Stimulated activated CD4-positive, alpha-beta T cell treated with anti-CD3 and anti-CD28 coated beads, Interleukin-15, amount 100 ng/mL, for 48 hours (primary cell): ENCODE data around the gene PIAS4.

ENCODE experiments used
- DNase-seq, 2 donors: peaks; one replicate each; pipeline ENCODE4 v3.0.0-alpha.2; 2020; ENCODE audit warnings: low read depth in 2 of 2

PIAS4 gene

DNA sequence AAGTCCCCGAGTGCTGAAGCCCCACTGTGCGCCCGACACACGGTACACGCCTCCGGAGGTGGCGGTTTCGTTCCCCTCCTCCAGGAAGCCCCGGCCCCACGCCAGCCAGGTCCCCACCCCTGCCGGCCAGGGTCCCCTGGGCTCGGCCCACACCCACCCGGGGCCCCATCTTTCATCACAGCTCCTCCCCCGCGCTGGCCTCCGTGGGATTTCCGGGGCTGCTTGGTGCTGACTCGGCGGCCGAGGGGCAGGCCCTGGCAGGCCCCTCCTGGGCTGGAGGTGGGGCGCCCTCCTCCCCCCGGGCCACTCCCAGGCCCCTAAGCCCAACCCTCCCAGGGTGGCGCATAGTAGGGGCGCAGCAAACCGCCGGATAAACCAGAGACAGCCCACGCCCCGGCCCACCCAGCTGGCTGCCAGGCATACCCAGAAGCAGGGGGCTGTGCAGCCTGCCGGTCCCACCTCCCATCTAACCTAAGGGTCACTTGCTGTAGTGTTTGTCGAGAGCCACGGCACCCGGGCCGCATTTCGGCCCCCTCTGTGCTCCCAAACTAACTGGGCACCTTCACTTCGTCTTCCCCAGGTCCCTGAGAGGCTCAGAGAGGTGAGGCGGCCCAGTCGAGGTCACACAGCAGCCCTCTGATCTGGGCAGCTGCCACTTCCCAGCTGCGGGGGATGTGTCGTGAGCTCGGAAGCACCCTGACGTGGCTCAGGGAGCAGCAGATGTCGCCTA lies 52.5 kb downstream of the PIAS4 start:
- no peak for DNase-seq

DNA sequence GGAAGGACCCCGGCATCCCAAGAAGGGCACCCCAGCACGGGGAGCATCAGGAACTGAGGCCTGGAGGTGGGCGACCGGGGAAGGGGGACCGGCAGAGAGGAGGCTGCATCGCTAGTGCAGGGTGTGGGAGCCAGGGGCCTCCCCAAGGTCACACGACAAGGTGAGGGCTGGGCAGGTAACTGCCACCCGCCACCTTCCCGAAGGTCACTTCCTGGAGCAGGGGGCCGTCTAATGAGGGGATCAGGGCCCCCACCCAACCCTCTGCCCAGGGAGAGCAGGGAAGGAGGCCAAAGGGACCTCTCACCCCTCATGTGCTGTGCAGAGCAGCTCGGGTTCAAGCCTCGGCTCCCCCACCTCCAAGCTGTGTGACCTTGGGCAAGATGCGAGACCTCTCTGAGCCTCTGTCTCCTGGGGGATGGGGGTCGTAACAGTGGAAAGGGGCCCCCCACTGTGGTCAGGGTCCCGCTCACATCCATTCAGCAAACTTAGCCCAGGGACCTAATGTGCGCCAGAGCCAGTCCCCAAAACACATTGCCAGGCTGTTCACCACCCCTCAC lies 53.2 kb downstream of the PIAS4 start:
- no peak for DNase-seq

DNA sequence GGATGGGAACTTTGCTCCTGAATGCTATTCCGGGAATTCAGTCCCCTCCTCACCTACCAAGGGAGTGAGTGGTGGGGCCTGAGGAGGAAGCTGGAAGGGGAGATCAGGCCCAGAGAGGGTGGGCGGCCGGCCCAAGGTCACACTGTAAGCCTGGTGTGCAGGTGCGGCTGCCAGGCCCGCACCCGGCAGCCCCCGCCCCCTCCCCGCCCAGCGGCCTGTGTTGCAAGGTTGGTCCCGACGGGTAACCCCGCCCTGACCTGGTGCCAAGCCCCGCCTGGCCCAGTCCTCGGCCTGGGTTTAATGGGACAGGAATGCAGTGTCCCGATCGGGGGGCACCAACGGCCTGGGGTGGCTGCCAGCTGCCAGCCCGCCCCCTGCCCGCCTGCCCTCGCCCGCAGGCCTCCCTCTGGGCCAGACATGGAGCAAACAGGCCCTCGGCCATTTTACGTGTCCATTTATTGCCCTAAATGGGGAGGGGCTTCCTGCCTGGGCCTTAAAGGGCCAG lies 53.7 kb downstream of the PIAS4 start:
- no peak for DNase-seq

DNA sequence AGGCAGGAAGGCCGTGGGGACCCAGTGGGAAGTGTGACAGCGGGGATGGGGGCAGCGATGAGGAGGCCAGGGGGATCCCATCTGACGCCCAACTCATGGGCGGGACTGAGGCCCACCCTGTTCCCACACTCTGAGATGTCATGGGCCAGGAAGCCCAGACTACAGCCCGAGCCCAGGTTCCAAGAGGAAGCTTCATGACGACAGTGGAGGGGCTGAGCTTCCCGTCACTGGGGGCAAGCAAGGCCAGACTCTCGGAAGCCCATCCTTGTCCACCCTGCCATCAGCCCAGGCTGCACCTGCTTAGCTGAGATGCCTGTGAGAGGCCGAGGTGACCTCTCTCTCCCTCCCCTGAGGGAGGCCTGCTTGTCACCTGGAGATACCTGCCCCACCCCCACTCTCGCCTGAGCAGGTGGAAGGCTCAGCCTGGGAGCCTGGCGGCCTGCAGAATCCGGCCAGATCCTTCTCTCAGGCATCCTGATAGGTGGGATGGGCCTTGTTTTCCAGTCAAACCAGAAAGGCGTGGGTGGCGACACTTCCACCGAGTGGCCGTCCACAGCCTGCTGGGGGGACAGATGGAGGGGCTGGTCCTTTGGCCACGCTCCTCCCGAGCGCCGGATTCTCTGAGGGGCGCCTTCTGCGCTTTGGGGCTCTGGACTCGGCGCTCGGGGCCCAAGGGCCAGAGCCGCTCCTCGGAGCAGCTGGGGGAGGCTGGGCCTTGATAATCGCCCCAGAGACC lies 54.3 kb downstream of the PIAS4 start:
- no peak for DNase-seq

DNA sequence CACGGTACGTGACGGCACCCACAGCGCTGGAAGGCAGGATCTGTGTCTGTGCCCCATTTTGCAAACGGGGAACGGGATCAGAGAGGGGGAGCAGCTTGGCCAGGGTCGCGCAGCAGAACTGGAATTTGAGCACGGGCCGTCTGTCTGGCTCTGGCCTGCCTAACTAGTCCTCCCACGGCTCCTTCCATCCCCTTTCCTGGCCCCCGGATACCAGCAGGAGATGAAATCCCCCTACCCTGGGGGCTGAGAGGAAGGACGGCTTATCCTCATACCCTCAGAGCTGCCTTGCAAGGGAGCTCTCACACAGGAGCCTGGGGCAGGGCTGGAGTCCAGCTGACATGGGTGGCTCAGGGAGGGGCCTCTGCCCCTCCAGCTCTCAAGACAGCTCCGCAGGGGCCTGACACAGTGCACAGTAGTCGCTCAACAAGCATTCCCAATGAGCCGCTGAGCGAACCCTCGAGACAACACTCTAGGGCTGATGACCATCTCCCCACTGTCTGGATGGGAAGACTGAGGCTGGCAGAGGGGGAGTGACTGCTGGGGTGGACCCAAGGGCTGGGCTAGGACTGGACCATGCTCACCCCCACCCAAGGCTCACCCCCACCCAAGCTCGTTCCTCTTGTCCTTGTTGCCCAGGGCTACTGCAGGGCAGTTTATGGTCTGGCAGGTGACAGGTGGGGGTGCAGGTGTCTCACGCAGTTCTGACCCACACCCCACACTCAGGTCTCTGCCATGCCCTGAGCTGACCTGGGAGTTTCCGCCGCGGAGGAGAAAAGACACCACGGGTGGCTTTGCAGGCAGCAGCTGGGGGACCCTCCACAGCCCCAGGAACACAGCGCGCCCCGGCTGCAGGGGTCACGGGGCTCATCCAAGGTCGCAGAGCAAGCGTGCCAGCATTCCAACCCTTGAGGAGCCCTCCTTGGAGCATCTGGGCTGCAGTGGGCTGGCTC lies 55.2 kb downstream of the PIAS4 start:
- DNase-seq = no peak

DNA sequence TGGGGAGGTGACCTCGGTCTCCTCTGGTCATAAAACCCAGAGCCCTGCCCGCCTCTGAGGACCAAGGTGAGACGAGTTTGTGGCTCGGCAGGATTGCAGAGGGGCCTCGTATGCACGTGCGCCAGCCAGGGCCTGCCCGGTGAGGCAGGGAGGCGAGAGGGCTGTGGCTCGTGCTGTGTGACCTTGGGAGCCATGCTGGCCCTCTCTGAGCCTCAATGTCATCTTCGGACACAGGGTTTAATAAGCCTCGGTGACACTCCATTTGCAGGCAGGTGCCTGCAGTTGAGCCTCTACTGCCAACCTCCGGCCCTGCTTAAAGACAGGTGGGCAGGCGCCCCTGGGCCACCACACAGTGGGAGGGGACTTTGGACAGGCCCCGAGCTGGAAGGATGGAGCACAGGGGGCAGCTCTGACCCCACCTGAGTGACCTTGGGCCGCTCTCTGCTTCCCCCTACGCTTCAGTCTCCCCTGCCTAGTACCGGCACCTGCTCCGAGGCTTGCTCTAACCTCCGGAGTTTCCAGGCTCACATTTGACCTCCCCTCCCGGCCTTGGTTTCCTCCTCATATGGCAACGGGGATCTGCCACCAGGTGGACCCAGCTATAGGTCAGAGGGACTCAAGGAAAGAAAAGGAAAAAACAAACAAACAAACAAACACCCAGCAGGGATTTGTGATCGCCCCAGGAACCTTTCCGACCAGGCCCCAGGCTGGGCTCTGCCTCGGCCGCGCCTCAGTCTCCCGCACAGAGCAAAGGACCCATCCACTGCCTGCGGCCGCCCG lies 56.0 kb downstream of the PIAS4 start:
- DNase-seq = no peak

DNA sequence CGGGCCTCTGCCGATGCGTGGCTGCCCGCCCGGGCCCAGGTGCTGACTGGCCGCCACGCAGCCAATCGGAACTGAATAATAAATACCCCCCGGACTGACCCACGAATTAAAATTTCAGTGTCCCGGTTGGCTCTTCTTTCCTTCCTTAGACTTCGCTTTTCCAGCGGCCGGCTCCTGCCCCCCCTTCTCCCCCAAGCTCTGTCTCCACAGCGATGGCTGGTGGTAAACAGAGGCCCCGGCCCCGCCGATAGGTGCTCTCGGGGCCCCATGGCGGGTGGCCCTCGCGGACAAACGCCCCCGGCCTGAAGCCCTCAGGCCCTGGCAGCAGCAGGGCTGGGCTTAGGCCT lies 56.6 kb downstream of the PIAS4 start:
- no peak for DNase-seq

DNA sequence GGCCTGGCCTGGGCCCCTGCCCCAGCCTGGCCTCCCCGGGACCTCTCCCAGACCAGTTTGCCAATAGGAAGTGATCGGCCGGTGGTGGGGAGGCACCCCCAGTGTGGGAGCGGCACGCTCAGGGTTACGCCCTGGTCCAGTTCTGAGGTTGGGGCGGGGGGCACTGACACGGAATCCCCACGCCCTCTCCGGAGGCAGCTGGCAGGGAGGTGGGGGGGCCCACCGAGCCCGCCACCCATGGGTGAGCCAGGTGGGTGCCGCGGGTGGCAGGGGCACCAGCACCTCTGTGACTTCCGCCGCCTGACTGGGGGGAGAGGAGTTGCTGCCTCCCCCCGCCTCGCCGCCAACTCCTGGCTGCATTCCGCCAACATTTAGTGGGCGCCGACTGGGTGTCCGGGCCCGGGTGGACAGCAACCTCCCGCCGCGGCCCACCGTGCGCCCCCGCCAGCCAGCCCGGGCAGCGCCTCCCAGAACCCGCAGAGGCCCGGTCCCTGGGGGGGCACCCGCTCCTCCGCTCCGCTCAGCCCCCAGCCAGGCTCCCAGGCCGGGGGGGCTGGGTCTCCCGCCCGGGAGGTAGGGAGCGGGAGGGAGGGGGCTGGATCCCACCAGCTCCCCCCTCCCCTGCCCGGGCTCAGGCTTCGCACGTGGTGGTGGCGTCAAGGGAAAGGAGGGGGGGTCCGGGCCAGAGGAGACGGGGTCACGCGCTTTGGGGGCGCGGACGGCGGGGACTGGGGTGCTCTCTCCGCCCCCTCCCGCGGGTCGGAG lies 57.1 kb downstream of the PIAS4 start:
- no peak for DNase-seq

DNA sequence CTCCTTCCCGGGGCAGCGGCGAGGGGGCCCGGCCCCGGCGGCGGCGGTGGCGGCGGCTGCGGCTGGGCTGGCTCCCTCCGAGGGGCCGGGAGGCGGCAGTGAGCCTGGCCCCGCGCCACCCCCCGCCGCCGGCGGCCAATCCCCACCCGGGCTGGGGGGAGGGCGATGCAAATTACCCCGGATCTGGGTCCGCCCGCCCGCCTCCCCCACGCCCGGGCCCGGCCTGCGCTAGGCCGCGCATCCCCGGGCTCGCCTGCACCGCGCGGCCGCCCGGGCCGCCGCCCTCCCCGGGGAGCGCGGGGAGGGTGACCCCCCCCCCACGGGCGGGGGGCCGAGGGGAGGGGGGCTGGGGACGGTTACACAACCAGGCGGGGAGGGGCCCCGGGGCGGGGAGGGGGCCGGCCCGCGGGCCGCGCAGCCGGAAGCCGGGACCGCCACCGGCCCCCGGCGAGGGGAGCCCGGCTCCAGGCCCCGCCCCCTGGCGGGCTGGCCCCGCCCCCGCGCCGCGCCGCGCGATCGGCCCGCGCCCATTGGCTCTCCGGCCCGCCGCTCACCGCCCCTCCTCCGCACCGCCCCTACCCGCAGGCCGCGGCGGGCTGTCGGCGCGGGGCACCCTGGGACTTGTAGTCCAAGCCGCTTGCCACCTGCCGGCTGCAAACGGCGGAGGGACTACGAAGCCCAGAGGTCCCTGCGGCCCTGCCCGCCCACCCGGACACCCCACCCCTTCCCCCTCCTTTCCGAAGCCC lies 58.1 kb downstream of the PIAS4 start:
- DNase-seq = peak; percentile 94

DNA sequence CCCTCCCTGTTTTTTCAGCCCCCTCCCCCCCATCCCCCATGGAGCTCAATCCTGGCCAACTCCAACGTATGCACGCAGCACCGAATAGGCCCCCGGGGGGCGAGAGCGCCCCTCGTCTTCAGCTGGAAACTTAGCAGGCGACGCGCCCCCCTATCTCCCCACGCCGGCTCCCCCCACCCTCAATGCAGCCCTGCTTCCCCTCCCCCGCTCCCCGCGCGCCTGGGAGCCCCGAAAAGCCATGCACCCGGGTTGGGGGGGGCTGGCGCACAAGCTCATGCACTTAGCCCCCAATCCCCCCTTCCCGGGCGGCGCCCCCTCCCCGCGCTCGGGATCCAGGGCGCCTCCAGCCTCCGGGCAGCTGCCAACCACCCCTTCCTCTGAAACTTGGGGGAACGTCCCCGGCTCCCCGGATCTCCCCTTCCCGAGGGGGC lies 58.7 kb downstream of the PIAS4 start:
- DNase-seq = no peak

DNA sequence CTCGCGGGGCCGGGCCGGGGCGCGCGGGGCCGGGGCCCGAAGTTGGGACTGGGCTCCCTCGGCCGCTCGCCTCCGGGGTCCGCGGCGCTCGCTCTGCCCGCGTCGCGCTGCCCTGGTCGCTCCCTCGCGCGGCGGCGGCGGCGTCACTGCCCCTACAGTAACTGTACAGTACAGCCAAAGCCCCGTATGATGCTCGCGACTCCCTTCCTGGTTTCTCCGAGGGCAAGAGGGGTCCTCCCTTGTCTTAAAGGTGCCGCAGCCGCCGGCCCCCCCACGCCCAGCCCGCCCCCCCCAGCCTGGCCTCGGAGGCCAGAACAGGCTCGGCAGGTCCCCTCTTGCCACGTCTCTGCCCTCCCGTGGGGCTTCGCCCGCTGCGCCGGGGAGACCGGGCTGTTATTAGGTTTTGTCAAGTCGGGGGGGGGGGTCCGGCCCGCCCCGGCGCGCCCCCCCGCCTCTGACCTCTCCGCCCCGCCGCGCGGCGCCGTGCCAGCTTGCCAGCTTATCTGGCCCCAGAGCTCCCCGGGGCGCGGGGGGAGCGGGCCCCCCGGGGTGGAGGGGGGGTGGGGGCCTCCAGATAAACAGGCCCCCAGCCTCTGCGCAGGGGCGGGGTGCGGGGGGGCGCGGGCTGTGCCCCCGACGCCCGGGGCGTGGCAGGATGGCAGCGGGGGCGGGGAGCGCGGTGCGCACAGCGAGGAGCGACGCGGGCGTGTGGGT lies 59.3 kb downstream of the PIAS4 start, which contains the start of gene ZBTB7A:
Gene ZBTB7A (minus strand): TSS at position 218 of the 714 bp plus-strand sequence. CDS start 11,667 bp downstream, outside the sequence.
- peak in 1 of 2 donors; percentile 64 for DNase-seq

DNA sequence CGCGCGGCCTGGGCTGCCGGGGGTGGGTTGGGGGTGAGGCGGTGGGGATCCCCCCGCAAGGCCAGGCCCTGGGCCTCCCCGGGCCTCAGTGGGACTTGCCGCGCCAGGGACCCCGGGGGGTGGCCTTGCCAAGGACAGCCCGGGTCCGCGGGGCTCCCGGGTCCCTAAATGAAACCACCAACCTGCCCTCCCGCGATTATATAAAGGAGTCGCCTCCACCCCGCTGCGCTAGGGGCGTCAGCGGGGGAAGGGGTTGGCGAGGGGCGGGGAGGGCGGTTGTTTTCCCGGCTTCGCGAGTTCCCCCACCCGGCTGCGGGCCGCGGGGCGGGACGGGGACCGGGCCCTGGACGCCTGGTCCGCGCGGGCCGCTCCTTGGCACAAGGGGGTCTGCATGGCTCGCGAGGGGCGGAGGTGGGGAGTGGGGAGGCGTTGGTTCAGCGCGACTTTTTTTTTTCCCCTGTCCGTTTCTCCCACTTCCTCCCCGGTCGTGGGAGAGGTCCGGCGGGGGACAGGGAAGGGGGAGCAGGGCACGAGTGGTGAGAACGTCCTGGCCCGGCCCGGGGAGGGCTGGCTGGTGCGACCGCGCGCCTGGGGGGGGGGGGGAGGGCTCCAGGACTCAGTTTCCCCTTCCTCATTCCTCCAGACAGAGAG lies 60.0 kb downstream of the PIAS4 start:
- no peak for DNase-seq

DNA sequence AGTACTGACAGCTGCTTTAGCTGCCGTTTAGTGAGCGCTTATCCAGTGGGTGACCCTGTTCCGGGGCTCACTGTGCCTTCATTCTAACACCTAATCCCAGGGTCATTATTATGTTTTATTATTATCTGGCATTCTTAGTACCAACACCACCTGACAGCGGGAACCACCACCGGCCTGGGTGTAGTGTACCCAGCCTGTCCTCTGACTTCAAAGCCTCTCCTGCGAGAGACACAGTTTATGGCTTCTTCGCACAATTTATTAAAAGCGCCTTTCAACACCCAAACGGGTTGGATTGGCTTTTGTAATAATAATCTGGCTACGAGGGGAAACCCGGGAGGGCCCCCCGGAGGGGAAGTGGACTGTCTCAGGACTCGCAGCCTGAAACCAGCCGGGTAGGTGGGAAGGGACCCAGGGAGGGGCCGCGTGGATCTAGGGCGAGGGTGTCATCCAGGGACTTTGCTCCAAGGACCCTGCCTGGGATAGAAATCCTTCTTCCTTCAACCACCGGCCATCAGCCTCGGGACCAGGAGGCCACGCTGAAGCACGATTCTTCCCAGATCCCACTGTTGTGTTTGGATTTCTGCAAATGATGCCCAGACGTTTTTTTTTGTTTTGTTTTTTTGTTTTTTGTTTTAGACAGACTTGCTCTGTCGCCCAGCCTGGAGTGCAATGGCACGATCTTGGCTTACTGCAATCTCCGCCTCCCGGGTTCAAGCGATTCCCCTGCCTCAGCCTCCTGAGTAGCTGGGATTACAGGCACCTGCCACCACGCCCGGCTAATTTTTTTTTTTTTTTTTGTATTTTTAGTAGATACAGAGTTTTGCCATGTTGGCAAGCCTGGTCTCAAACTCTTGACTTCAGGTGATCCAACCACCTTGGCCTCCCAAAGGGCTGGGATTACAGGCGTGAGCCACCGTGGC lies 60.8 kb downstream of the PIAS4 start:
- DNase-seq = no peak

DNA sequence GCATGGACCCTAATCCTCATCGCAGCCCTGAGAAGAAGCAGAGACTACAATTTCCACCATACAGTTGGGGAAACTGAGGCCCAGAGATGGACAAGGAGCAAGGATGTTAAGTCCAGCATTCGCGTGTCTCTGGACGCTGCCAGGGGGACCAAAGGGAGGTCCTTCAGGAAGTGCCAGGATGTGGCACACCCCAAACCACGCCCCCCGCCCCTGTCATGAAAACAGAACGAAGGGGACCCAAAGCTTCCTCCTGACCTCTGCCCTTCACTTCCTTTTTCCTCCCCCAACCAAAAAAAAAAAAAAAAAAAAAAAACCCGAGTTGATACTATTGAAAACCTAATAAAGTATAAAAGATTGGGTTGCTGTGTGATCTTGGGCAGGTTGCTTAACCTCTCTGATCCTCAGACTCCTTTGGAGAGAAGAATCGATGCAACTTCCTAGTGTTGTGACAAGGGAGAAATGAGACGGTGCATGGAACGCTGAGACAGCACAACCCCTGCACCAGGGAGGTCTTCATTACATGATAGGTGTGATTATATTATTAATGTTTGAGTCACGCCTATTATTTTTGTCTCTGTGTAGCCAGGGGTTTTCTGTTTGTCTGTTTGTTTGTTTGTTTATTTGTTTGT lies 61.9 kb downstream of the PIAS4 start:
- DNase-seq = peak in 1 of 2 donors; percentile 45

DNA sequence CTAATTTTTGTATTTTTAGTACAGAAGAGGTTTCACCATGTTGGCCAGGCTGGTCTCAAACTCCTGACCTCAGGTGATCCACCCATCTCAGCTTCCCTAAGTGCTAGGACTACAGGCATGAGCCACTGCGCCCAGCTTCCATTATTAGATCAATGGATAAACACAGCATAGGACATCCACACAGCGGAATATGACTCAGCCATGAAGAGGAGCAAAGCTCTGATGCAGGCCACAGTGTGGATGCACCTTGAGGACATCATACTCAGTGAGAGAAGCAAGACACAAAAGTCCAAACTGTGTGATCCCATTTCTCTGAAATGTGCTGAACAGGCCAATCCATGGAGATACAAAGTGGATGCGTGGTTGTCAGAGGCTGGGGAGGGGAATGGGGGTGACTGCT lies 64.1 kb downstream of the PIAS4 start:
- DNase-seq = no peak

DNA sequence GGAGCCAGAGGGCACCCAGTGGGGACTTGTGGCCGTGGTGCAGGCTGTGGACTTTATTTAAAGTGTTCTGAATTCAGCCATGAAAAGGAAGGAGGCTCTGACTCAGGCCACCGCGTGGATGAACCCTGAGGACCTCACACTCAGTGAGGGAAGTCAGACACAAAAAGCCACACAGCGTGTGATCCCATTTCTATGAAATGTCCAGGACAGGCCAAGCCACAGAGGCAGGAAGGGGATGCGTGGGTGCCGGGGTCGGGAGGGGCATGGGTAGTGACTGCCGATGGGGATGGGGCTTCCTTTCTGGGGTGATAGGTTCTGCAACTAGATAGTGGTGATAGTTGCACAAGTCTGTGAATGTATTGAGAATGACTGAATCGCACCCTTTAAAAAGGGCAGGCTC lies 67.8 kb downstream of the PIAS4 start:
- peak in 1 of 2 donors; percentile 47 for DNase-seq

DNA sequence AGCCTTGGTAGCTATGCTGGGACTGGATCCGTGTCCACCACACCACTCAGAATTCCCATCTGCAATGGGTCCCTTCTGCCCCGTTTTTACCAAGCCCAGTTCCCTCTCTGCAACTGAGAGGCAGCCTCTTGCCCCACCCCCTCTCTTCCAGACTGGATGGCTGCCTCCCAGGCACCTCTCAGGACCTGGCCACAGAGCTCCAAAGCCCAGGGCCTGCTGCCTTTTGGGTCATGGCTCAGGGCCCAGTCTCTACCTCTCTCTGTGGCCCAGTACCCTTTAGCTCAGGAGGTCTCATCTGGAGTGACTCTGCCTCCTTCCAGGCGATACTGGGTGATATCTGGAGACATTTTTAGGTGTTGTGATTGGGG lies 69.5 kb downstream of the PIAS4 start:
- no peak for DNase-seq
